ENCODE data around the gene CNOT4. TPM values are rescaled to one million over a fixed set of nuclear protein-coding genes. Genes with fewer than 3 reads are reported as not detected.

CNOT4 gene
- total and polyA plus RNA-seq, 9 donors = 9.1 to 38.9 (median 30.5) TPM

DNA sequence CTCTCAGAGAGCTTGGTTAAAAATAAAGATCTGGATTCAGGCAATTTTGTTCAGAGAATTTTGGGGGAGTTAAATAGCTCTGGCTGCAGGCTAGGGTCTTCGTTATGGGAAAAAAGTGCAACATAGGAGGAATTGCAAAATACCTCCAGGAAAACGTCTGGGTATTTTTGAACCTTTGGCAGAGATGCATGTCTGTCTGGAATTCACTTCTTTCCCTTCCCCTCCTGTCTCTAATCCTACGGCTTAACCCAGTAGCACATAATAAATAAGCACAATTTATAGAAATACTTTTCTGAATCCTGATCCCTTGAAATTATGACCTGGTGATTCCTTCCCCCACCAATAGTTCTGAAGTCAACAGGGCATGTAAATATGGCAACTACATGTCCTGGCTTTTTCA lies 28.5 kb upstream of the CNOT4 start:
- Histone ChIP-seq H3K4me1 (ENCODE audit: insufficient read depth) (no peaks in the 10 kb centered on the region), H3K36me3 (no peaks in the 10 kb centered on the region), H3K4me3 (no peak overlapping the region), H3K9me3 (no peaks in the 10 kb centered on the region), H3K27ac (no peak overlapping the region), H3K27me3 (no peaks in the 10 kb centered on the region)
- TF ChIP-seq, protein P1, sequence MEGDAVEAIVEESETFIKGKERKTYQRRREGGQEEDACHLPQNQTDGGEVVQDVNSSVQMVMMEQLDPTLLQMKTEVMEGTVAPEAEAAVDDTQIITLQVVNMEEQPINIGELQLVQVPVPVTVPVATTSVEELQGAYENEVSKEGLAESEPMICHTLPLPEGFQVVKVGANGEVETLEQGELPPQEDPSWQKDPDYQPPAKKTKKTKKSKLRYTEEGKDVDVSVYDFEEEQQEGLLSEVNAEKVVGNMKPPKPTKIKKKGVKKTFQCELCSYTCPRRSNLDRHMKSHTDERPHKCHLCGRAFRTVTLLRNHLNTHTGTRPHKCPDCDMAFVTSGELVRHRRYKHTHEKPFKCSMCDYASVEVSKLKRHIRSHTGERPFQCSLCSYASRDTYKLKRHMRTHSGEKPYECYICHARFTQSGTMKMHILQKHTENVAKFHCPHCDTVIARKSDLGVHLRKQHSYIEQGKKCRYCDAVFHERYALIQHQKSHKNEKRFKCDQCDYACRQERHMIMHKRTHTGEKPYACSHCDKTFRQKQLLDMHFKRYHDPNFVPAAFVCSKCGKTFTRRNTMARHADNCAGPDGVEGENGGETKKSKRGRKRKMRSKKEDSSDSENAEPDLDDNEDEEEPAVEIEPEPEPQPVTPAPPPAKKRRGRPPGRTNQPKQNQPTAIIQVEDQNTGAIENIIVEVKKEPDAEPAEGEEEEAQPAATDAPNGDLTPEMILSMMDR (IDR thresholded peaks at IDR 0.05) = no peak
- no peak for TF ChIP-seq EP300 (IDR thresholded peaks at IDR 0.05)
- no peak for TF ChIP-seq POLR2A (IDR thresholded peaks at IDR 0.05)
- WGBS, 3 donors = 9 to 12% (median 10%) methylated on average over 3 of the region's 3 CpGs
- intact Hi-C loops (cut with DNase I) = no loop called here
- no peak for DNase-seq

DNA sequence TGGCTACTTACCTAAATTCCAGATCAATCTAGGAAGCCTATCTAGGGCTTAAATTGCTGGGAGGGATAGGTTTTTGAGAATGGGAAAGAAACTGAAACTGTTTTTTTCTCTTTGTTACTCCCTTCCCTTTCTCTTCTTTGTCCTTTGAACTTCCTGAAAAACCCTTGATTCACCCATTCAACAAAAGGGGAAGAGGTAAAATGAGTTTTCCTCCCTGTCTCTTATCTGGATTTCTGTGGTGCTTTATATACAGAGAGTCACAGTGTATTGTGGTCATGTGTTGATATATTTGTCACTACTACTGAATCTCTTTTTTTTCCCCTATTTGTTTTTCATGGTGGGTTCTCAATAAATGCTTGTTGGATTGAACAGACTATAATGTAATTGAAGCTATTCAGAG lies 28.0 kb upstream of the CNOT4 start:
- Histone ChIP-seq H3K36me3 (no peaks in the 10 kb centered on the region), H3K27ac (no peak overlapping the region), H3K4me3 (no peak overlapping the region), H3K27me3 (no peaks in the 10 kb centered on the region), H3K4me1 (ENCODE audit: insufficient read depth) (no peaks in the 10 kb centered on the region), H3K9me3 (no peaks in the 10 kb centered on the region)
- intact Hi-C loops (cut with DNase I) = no loop called here
- TF ChIP-seq, protein P1 (IDR thresholded peaks at IDR 0.05) = no peak
- no peak for TF ChIP-seq POLR2A (IDR thresholded peaks at IDR 0.05)
- no peak for TF ChIP-seq EP300 (IDR thresholded peaks at IDR 0.05)
- no peak for DNase-seq

DNA sequence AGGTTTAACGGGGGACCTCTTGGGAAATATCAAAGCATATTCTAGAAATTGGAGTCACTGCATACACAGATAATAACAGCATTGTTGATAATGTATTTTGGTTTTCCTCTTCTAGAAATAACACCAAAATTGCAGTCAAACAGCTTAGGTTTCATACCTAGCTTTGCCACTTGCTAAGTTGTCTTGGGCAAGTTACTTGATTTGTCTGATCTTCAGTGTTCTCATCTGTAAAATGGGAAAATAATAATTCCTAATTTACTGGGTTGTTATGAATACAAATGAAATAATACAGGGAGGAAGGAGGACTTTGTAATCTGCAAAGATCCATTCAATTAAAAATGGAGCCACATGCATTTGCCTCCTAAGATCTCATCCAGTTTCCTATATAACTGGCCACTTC lies 27.6 kb upstream of the CNOT4 start:
- no peak overlapping the region for H3K4me3 ChIP-seq
- no peak overlapping the region for H3K27ac ChIP-seq
- 82 to 91% (median 89%) methylated on average over 1 of the region's 1 CpG for WGBS, 3 donors
- H3K9me3 ChIP-seq = no peaks in the 10 kb centered on the region
- intact Hi-C loops (cut with DNase I) = no loop called here
- H3K36me3 ChIP-seq = no peaks in the 10 kb centered on the region
- no peak for DNase-seq
- H3K27me3 ChIP-seq = no peaks in the 10 kb centered on the region
- TF ChIP-seq EP300 (IDR thresholded peaks at IDR 0.05) = no peak
- TF ChIP-seq POLR2A (IDR thresholded peaks at IDR 0.05) = no peak
- TF ChIP-seq, protein P1 (IDR thresholded peaks at IDR 0.05) = no peak
- no peaks in the 10 kb centered on the region for H3K4me1 ChIP-seq (ENCODE audit: insufficient read depth)

DNA sequence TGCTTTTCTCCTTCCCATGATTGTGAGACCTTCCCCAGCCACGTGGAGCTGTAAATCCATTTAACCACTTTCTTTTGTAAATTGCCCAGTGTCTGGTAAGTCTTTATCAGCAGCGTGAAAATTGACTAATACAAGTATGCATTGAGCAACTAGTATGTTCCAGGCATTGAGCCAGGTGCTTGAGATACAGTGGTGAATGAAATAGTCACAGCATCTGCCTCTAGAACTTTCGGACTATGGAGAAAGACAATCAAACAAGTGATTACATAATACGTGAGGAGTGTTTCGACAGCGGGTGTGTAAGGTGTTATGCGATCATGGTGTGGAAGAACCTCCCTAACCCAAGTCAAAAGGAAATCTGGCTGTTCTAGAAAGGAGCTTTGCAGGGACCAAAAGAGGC lies 26.2 kb upstream of the CNOT4 start:
- H3K36me3 ChIP-seq = no peaks in the 10 kb centered on the region
- H3K4me1 ChIP-seq (ENCODE audit: insufficient read depth) = no peaks in the 10 kb centered on the region
- 71 to 80% (median 76%) methylated on average over 7 of the region's 7 CpGs for WGBS, 3 donors
- no peak overlapping the region for H3K27ac ChIP-seq
- no peak for DNase-seq
- TF ChIP-seq, protein P1 (IDR thresholded peaks at IDR 0.05) = no peak
- no peak for TF ChIP-seq POLR2A (IDR thresholded peaks at IDR 0.05)
- no peak overlapping the region for H3K4me3 ChIP-seq
- H3K9me3 ChIP-seq = no peaks in the 10 kb centered on the region
- intact Hi-C loops (cut with DNase I) = no loop called here
- H3K27me3 ChIP-seq = no peaks in the 10 kb centered on the region

DNA sequence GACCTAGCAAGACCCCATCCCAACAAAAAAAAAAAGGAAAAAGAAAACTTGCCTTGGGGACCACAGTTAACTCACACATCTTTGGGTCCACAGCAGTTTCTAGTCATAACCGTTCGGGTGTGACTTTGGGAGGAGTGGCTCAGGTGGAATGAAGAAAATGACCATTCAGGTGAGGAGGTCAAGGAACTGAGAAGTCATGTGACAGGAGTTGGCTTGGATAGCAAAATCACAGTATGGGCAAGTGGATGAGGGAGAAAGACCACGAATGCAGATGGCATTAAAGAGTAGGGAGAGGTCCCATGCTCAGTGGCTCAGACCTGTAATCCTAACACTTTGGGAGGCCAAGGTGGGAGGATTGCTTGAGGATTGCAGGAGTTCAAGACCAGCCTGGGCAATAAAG lies 17.1 kb upstream of the CNOT4 start:
- TF ChIP-seq, protein P1 (IDR thresholded peaks at IDR 0.05) = no peak
- TF ChIP-seq EP300 (IDR thresholded peaks at IDR 0.05) (no peak), POLR2A (IDR thresholded peaks at IDR 0.05) (no peak)
- 73 to 80% (median 74%) methylated on average over 3 of the region's 3 CpGs for WGBS, 3 donors
- no peak for DNase-seq
- no peaks in the 10 kb centered on the region for H3K4me1 ChIP-seq (ENCODE audit: insufficient read depth)
- H3K4me3 ChIP-seq = no peak overlapping the region
- no peaks in the 10 kb centered on the region for H3K9me3 ChIP-seq
- H3K27me3 ChIP-seq = no peaks in the 10 kb centered on the region
- H3K27ac ChIP-seq = no peak overlapping the region
- H3K36me3 ChIP-seq = no peaks in the 10 kb centered on the region
- intact Hi-C loops (cut with DNase I) = no loop called here
